Esophagus squamous epithelium (tissue), 4 donors: Measurements from ENCODE around the gene ARHGEF28.

Source experiments
- POLR2A ChIP-seq, 4 donors: fragments of 450-650 bp; IDR thresholded peaks; one replicate each; pipeline ENCODE4 v1.6.1; 2017; ENCODE audit warnings: antibody characterized with exemption in 4 of 4, mild to moderate bottlenecking in 4 of 4, moderate library complexity in 3 of 4
- TF ChIP-seq, protein P1 (sequence below), 6 experiments: fragments of 450-650 bp in 4 of 6; fragments of 200-600 bp in 2 of 6; sonication (generic) in 2 of 6; IDR thresholded peaks; one replicate each; pipeline ENCODE4 v1.5.1; 2016 to 2019; ENCODE audit warnings: antibody characterized with exemption in 6 of 6, mild to moderate bottlenecking in 4 of 6, moderate library complexity in 4 of 6

DNA sequence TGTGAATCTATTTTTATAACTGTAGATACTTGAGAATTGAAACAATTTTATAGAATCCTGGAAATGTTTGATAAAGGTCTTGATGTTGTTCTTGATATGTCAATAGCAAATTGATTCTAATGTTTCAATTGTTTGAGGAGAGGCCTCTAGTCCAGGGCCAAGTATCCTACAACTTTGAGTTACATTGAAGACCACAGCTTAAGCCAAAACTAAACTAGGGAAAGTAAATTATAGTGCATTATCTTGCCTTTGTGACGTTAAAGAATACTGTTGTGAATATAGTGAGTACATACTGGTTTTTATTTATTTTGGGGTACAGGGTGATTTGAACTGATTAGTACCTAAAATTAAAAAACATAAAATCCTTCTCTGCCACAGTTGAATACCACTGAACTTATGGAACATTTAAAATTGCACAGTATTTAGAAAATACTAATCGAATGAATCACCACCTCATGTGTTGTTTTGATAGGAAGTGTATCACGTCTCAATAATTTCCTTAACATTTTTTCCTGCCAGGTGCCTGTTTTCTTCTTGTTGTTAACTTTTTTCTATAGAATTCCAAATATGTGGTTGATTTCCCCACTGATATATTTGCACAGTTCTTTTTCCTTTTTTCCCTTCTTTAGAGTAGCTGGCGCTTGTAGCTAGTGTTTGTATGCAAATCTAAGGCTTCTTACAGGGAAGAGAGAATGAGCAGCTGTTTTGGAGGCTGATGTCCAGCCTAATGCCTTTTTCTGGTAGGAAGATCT is 12.5 kb downstream of the ARHGEF28 start:
- TF ChIP-seq, protein P1, sequence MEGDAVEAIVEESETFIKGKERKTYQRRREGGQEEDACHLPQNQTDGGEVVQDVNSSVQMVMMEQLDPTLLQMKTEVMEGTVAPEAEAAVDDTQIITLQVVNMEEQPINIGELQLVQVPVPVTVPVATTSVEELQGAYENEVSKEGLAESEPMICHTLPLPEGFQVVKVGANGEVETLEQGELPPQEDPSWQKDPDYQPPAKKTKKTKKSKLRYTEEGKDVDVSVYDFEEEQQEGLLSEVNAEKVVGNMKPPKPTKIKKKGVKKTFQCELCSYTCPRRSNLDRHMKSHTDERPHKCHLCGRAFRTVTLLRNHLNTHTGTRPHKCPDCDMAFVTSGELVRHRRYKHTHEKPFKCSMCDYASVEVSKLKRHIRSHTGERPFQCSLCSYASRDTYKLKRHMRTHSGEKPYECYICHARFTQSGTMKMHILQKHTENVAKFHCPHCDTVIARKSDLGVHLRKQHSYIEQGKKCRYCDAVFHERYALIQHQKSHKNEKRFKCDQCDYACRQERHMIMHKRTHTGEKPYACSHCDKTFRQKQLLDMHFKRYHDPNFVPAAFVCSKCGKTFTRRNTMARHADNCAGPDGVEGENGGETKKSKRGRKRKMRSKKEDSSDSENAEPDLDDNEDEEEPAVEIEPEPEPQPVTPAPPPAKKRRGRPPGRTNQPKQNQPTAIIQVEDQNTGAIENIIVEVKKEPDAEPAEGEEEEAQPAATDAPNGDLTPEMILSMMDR (IDR thresholded peaks at IDR 0.05), result no peak
- no peak for TF ChIP-seq POLR2A (IDR thresholded peaks at IDR 0.05)
